Mucosa of rectum (tissue), 2 donors: Measurements from ENCODE around the gene SMC1B.
"Not testable (repeated sequence)": the region's sequence is repeated elsewhere in the genome, so short reads cannot be mapped to it uniquely, and the experiment has no call there.

Experiments used
- H3K27ac ChIP-seq, 2 donors: one replicate each; pipeline ENCODE4 v1.7.0; 2013; ENCODE audit warnings: inconsistent platforms in 2 of 2, low read depth in 2 of 2, low read length in 2 of 2
- H3K27me3 ChIP-seq, 2 donors: one replicate each; pipeline ENCODE4 v1.7.0; 2013; ENCODE audit warnings: low read length in 2 of 2; ENCODE audit not compliant: control insufficient read depth in 2 of 2, insufficient read depth in 2 of 2
- H3K36me3 ChIP-seq, 2 donors: one replicate each; pipeline ENCODE4 v1.7.0; 2013; ENCODE audit warnings: low read length in 2 of 2; ENCODE audit not compliant: control insufficient read depth in 2 of 2, insufficient read depth in 2 of 2
- H3K4me1 ChIP-seq, 2 donors: one replicate each; pipeline ENCODE4 v1.7.0; 2013; ENCODE audit warnings: low read length in 2 of 2, mild to moderate bottlenecking in 1 of 2; ENCODE audit not compliant: control insufficient read depth in 2 of 2, insufficient read depth in 2 of 2
- H3K4me3 ChIP-seq, 2 donors: one replicate each; pipeline ENCODE4 v1.7.0; 2013; ENCODE audit warnings: low read length in 2 of 2
- H3K9ac ChIP-seq, 2 donors: one replicate each; pipeline ENCODE4 v1.7.0; 2013; ENCODE audit warnings: low read length in 2 of 2, low read depth in 1 of 2, mild to moderate bottlenecking in 1 of 2
- H3K9me3 ChIP-seq, 2 donors: one replicate each; pipeline ENCODE4 v1.7.0; 2013; ENCODE audit warnings: low read length in 2 of 2; ENCODE audit not compliant: control insufficient read depth in 2 of 2
- donor health status: healthy.
- donor health status: Normal muscosa, but diverticular disease.

The SMC1B gene

DNA sequence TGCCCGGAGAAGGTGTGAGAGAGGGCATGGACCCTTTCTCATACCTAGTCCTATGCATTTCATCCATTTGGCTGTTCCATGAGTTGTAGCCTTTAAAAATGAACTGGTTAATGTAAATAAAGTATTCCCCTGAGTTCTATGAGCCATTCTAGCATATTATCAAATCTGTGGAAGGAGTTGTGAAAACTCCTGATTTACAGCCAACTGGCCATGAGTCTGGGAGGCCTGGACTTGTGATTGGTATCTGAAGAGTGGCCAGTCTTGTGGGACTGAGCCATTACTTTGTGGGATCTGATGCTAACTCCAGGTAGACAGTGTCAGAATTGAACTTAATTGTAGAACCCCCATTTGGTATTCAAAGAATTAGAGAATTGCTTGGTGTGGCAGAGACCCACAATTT lies 55.3 kb downstream of the SMC1B start:
- no peak overlapping the region for H3K27ac ChIP-seq
- H3K27me3 ChIP-seq: no peaks in the 10 kb centered on the region
- no peak overlapping the region for H3K4me3 ChIP-seq
- H3K9ac ChIP-seq: no peak overlapping the region
- H3K36me3 ChIP-seq: no peaks in the 10 kb centered on the region
- H3K4me1 ChIP-seq: no peaks in the 10 kb centered on the region
- no peaks in the 10 kb centered on the region for H3K9me3 ChIP-seq

DNA sequence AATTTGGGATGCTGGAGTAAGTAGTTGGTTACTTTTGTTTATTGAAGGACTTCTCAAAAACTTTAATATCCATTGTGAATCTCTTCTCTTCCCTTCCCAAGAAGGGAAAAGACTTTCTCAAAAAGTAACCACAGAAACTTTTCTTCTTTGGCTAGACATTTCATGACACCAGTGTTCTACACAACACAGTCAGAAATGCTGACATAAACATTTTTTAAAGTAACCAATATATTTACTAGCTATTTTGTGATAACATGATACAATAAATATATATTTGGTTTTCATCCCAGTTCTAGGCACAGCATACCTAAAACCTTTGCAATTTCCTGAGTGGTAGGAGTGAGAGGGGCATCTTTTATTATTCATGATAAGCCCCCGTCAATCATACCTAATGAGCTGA lies 55.9 kb downstream of the SMC1B start:
- Histone ChIP-seq H3K9me3 (no peaks in the 10 kb centered on the region), H3K4me1 (no peaks in the 10 kb centered on the region), H3K27ac (no peak overlapping the region), H3K36me3 (no peaks in the 10 kb centered on the region), H3K27me3 (no peaks in the 10 kb centered on the region), H3K4me3 (no peak overlapping the region), H3K9ac (no peak overlapping the region)

DNA sequence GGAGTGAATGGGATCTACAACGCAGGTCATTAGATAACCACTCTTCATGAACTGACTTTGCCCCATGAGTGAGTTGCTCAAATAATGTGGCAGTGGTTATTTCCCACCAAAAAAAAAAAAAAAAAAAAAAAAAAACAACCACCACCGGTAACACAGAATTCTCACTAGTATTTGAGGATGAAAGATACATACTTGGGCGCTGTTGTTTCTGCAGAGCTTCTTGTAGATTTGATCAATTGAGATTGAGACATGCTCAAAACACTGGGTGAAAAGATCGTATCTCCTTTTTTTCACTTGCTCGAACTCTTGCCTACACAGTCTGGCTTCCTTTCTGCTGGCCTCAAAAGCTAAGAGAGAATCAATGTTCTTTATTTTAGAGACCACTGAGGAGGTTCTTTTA lies 59.6 kb downstream of the SMC1B start:
- no peaks in the 10 kb centered on the region for H3K4me1 ChIP-seq
- H3K27ac ChIP-seq: no peak overlapping the region
- no peaks in the 10 kb centered on the region for H3K36me3 ChIP-seq
- no peaks in the 10 kb centered on the region for H3K9me3 ChIP-seq
- no peaks in the 10 kb centered on the region for H3K27me3 ChIP-seq
- no peak overlapping the region for H3K9ac ChIP-seq
- no peak overlapping the region for H3K4me3 ChIP-seq

DNA sequence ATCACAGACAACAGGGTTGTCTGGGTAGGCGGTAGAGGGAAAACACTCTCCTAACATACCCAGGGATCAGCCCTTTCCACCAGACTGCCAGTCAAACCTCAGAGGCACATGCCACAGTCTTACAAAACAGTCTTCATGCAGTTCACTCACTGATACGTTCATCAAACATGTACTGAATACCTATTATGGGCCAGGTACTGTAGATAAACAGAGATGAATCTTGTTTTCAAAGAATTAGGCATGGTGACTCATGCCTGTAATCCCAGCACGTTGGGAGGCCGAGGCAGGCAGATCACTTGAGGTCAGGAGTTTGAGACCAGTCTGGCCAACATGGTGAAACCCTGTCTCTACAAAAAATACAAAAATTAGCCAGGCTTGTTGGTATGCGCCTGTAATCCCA lies 60.6 kb downstream of the SMC1B start:
- H3K4me3 ChIP-seq, H3K9ac ChIP-seq, H3K27ac ChIP-seq, H3K27me3 ChIP-seq, H3K9me3 ChIP-seq, H3K36me3 ChIP-seq, H3K4me1 ChIP-seq: not testable (repeated sequence)

DNA sequence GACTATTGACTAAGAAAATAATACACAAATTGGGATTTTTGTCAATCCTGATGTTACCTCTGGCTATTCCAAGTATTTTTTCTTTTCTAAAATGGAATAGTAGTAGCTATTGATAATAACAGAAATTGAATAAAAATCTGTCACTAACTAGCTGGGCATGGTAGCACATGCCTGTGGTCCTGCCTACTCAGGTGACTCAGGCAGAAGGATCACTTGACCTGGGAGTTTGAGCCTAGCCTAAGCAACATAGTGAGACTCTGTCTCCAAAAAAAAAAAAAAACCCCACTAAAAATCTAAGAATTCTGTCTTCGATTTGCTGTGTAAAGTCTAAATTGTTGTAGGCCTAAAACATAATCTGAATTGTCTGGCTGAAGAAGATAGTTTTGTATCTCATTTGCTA lies 61.4 kb downstream of the SMC1B start:
- H3K4me1 ChIP-seq: no peaks in the 10 kb centered on the region
- H3K4me3 ChIP-seq: no peak overlapping the region
- no peaks in the 10 kb centered on the region for H3K9me3 ChIP-seq
- H3K27me3 ChIP-seq: no peaks in the 10 kb centered on the region
- H3K9ac ChIP-seq: no peak overlapping the region
- H3K36me3 ChIP-seq: no peaks in the 10 kb centered on the region
- no peak overlapping the region for H3K27ac ChIP-seq

DNA sequence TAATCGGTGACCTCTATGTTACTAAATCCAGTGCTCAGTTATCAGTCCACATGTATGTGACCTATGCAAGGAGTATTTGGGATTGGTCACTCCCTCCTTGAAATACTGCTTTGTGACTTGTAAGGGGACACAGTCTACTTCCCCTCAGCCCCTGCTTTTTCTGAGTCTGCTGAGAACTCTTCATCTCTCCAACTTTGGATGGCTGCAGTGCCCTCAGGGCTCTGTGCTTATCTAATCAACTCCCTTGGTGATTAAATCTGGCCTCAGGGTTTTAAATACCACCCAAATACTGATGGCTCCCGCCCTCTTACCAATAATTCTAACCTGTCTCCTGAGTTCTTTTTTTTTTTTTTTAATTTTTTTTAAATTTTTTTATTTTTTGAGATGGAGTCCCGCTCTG lies 63.5 kb downstream of the SMC1B start:
- no peaks in the 10 kb centered on the region for H3K9me3 ChIP-seq
- H3K36me3 ChIP-seq: no peaks in the 10 kb centered on the region
- H3K4me1 ChIP-seq: no peaks in the 10 kb centered on the region
- no peaks in the 10 kb centered on the region for H3K27me3 ChIP-seq
- no peak overlapping the region for H3K27ac ChIP-seq
- no peak overlapping the region for H3K9ac ChIP-seq
- no peak overlapping the region for H3K4me3 ChIP-seq

DNA sequence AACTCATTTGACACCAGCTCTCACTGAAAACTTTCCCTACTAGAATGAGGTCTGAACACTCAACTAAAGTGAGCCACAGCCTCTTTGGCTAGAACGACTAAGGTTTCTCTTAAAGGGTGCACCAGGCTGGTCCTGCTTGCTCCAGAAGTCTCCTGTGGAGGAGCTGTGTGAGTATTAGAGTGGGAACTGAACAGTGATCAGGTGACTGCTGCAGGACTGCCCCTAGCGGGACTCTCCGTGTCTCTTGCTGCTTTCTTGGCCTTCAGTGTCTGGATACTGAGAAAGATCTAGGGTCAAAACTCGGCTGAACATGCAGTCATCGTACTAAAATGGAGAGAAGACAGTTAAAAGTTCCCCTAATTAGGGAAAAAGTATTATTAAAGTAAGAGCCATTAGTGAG lies 69.1 kb downstream of the SMC1B start:
- Histone ChIP-seq H3K36me3 (peaks cover 17 to 19% of the 10 kb centered on the region in 2 donors), H3K4me1 (no peaks in the 10 kb centered on the region), H3K27me3 (no peaks in the 10 kb centered on the region), H3K4me3 (no peak overlapping the region), H3K27ac (no peak overlapping the region), H3K9me3 (no peaks in the 10 kb centered on the region), H3K9ac (no peak overlapping the region)

DNA sequence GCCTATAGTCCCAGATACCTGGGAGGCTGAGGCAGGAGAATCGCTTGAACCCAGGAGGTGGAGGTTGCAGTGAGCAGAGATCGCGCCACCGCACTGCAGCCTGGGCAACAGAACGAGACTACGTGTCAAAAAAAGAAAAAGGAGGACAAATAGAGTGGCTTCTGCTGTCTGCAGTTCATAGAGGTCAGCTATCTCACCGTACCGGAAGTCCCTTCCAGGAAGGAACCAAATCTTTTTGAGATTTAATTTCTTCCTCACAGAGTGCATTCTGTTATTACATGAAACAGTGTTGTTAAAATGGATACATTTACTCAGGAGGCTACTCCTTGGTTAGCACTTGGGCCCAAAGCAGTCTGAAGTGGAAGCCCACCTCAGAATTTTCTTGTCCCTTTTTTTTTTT lies 70.3 kb downstream of the SMC1B start:
- no peaks in the 10 kb centered on the region for H3K27me3 ChIP-seq

DNA sequence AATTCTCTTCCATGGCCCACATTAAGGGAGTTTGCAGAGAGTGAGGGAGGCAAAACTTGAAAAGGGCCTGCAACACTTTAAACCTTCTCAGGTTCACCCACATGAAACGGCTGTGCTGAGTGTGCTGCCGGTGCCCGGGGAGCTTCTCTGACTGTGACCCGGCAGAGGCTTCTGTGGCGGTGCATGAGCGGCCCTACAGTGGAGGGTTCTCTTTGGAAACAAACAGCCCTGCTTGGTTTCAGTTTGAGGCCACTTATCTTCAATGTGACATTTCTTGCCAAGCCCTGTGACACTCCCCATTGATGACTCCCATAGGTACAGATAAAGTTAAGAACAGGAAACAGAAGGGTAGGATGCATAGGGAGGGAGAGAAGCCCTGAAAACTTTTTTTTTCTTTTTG lies 71.9 kb downstream of the SMC1B start:
- no peaks in the 10 kb centered on the region for H3K9me3 ChIP-seq
- no peak overlapping the region for H3K4me3 ChIP-seq
- peaks cover 21 to 28% of the 10 kb centered on the region in 2 donors for H3K36me3 ChIP-seq
- peaks cover 6% of the 10 kb centered on the region in 2 donors for H3K4me1 ChIP-seq
- no peak overlapping the region for H3K27ac ChIP-seq
- no peaks in the 10 kb centered on the region for H3K27me3 ChIP-seq
- H3K9ac ChIP-seq: no peak overlapping the region

More for the DNA sequence above, 70.3 kb downstream of the SMC1B start:
- H3K4me1 ChIP-seq: no peaks in the 10 kb centered on the region
- H3K27ac ChIP-seq: no peak overlapping the region
- no peak overlapping the region for H3K4me3 ChIP-seq
- H3K9me3 ChIP-seq: no peaks in the 10 kb centered on the region
- peaks cover 19 to 23% of the 10 kb centered on the region in 2 donors for H3K36me3 ChIP-seq
- no peak overlapping the region for H3K9ac ChIP-seq

DNA sequence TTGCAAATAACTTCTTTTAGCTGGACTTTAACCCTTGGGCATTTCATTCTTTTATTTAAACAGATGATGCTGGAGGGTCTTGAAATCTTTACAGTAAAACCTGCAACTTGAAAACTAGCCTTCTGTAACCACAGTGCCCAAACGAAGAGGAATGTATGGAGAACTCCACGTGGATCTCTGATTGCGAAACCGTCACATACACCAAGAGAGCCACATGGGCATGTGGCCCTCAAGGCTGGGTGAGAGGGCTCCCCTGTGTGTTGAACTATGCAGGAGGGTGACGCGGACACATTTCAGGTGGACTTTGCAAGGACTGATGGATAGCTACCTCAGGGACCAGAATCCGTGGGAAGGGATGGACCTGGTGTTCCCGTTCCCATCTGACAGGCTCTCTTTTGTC lies 73.1 kb downstream of the SMC1B start:
- no peaks in the 10 kb centered on the region for H3K9me3 ChIP-seq
- peaks cover 32 to 39% of the 10 kb centered on the region in 2 donors for H3K36me3 ChIP-seq
- H3K4me1 ChIP-seq: peaks cover 6 to 7% of the 10 kb centered on the region in 2 donors
- H3K4me3 ChIP-seq: no peak overlapping the region
- H3K9ac ChIP-seq: no peak overlapping the region
- H3K27ac ChIP-seq: no peak overlapping the region
- H3K27me3 ChIP-seq: no peaks in the 10 kb centered on the region

DNA sequence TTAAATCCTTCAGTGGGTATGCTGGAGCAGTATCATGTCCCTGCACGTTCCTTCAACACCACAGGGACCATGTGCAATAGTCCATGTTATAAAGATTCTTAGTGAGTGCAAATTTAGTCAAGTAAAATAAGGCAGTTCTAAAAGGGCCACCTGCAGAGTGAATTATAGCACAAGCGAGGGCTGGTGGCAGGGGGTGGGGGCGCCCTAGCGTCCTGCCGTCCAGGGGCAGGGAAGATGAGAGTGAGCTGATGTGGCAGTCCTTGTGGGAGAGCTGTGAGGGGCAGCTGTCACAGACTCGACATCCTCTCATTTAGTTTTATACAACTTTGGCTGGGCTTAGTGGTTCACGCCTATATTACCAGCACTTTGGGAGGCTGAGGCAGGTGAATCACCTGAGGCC lies 74.6 kb downstream of the SMC1B start:
- no peak overlapping the region for H3K27ac ChIP-seq
- H3K9me3 ChIP-seq: no peaks in the 10 kb centered on the region
- no peak overlapping the region for H3K9ac ChIP-seq
- peaks cover 44 to 49% of the 10 kb centered on the region in 2 donors for H3K36me3 ChIP-seq
- H3K4me3 ChIP-seq: no peak overlapping the region
- H3K27me3 ChIP-seq: no peaks in the 10 kb centered on the region
- peaks cover 6 to 7% of the 10 kb centered on the region in 2 donors for H3K4me1 ChIP-seq
